Occipital lobe (tissue), 2 donors: ENCODE results near the gene CDC123. TPM values are rescaled to one million over a fixed set of nuclear protein-coding genes. Genes with fewer than 3 reads are reported as not detected.
"Not testable (repeated sequence)": the region's sequence is repeated elsewhere in the genome, so short reads cannot be mapped to it uniquely, and the experiment has no call there.

Source experiments
- DNase-seq: peaks from one replicate; lab custom pipeline; 2025; lab: John Stamatoyannopoulos, UW
- total RNA-seq: library from RNA; depleted of rRNA; stranded (reverse); fragments of >200 nt; gene quantifications from one replicate; pipeline ENCODE4 v1.2.3, GENCODE V29; 2014

The CDC123 gene, protein sequence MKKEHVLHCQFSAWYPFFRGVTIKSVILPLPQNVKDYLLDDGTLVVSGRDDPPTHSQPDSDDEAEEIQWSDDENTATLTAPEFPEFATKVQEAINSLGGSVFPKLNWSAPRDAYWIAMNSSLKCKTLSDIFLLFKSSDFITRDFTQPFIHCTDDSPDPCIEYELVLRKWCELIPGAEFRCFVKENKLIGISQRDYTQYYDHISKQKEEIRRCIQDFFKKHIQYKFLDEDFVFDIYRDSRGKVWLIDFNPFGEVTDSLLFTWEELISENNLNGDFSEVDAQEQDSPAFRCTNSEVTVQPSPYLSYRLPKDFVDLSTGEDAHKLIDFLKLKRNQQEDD
- total RNA-seq = 105 TPM

DNA sequence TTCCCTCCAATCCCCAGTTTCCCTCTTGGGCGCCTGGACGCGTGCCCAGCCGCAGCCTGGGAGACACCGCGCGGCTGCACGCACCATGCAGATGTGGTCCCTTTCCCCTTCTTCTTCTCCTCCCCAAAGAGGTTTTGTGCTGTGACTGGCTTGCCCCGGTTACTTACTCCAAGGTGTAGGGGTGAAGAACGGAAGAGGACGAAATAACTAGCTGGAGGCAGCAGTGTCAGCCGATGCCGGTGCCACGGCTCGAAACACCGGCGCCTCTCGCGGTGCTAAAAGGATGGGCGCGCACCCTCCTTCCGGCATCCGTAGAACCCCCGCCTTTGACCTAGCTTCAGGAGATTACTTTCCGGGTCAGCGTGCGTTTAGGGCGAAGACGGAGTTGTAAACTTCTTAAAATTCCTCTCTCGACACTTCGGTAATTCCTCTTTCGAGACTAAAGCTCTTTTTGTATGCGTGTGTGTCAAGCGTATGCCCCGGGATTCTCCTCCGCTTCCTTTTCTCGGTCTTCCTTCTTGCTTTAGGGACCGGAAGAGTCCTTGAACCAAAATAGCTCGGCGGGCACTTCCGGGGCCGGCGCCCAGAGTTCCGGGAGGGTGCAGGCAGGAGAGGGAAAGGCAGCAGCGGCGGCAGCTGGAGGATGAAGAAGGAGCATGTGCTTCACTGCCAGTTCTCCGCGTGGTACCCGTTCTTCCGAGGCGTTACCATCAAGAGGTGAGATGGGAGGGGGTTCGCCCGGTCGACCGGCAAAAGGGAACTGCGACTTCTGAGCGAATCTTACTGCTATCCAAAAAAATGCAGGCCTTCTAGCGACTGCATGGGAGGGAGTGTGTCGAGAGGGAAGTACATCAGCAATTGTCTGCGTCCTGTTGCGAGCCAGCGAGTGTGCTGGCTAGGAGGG lies at the start of gene CDC123, which contains the start of gene NUDT5:
Gene CDC123, plus strand, starts transcription at position 586 of the 904 bp plus-strand sequence. Its CDS starts 58 bp downstream, at position 644.
Gene NUDT5, minus strand, starts transcription at position 289 of the 904 bp plus-strand sequence. CDS start 9,600 bp downstream, outside the sequence.
- peak; percentile 88 for DNase-seq

DNA sequence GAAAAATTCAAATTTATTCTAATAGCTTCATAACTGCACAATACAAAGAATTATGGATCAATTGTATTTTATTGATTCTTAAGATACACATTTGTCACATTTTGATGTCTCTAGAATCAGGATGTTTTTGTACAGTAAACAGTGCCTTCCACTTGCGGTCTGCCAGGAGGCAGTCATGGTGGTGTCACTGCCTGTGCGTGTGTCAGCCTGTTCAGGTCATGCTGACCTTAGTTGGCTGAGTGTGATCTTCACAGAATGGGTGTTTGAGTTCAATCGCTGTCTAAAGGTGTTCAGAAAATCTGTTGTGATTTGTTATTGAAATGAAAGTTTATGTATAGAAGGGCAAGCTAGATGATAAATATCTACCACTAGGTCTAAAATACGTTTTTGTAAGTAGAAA lies 45.8 kb upstream of the CDC123 start:
- DNase-seq = no peak

DNA sequence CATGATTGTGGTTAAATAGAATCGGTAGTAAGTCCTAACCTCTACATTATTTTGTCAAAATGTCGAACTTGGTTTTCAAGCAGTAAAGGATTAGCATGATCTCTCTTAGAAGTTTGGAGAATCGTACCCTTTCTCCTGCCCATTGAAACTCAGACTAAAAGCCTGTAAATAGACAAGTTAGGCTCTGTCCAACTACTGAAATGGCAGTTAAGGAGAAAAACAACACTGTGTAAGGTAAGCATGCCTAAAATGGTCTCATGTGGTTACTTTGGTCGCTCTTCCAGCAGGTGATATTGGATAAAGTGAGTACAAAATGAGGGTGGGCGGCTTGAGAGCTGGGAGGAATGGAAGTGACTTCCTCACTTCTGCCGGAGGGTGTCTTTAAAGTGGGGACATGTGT lies 41.5 kb upstream of the CDC123 start:
- DNase-seq = no peak

DNA sequence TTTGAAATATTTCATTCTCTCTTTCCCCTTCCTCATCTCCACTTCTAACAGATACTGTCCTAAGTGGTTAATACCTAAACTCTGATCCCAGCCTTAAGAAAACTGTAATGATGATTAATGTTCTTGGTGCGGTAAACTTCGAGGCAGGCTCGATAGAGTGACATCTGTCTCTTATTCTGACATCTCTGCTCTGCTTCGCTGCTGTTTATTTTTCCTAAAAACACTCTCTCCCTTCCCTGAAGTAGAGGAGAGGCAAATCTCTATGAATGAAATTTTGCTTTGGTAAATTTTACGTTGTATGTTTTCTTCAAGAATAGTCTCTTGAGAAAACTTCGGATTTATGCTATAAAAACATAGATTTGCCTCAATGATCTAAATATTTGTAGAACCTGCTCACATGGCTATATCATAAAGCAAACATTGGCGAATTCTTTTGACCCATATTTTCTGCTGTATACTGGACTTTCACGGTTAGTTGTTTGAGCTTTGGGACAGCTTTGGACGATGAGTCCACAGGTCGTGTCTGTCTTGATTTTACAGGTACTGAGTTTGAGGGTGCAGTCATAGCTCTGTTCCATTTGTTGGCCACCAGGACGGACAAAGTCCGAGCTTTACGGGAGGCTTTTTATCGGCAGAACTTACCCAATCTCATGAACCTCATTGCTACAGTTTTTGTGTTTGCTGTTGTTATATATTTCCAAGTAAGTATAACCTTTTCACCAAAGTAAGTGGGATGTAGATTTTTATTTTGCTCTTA lies 39.4 kb upstream of the CDC123 start:
- no peak for DNase-seq

DNA sequence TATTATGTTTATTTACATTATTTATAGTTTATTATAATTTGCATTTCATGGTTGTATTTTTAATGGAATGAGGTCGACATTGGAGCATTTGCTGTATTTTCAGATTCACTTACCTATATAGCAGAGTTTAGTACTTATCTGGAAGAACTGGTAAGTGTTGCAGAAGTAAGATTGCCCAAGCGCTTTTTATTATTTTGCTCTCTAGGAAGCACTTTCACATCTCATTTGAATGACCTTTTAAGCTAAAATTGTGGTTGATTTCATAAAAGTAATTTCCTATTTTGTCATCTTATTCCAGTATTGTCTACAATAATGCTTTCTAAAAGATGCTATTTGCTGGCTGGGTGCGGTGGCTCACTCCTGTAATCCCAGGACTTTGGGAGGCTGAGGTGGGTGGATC lies 37.9 kb upstream of the CDC123 start:
- no peak for DNase-seq

DNA sequence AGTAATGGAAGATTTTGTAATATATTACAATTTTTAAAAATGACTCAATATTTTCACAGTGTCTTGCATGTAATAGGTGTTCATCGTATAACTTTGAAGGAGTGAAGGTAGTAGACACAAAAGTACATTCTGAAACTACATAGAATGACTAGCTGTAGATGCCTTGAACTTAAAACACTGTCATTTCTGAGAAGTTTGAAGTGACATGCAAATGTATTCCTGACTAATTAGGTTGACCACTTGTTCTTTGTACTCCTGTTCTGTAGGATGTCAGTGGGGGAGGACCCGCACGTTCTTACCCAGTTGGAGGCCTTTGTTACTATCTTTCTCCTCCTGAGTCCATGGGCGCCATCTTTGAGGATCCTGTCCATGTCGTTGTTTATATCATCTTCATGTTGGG lies 35.3 kb upstream of the CDC123 start:
- no peak for DNase-seq

DNA sequence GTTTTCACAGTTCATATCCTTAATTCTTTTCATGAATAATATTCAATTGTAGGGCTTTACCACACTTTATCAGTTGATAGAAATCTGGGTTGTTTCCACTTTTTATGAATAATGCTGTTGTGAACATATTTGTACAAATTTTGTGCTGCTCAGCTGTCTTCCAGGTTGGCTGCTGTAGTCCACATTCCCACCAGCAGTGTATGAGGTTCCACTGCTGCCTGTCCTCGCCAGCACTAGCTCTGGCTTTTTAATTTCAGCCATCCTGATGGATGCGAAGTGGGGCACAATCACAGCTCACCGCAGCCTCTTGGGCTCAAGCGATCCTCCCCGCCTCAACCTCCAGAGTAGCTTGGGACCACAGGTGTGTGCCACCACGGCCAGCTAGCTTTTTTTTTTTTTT lies 33.1 kb upstream of the CDC123 start:
- no peak for DNase-seq

DNA sequence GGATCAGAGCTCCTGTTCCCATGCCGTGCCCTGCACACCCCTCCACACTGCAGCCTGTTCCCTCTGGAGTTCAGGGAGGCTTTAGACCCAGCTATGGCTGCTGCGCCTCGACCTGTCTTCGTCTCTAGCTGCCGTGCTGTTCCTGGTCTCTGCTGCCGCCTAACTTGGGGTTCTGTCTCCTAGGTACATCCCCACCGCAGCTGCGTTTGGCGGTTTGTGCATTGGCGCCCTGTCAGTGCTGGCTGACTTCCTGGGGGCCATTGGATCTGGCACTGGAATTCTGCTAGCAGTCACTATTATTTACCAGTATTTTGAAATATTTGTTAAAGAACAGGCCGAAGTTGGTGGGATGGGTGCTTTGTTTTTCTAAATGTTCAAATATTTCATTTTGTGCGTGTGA lies 31.9 kb upstream of the CDC123 start:
- no peak for DNase-seq

DNA sequence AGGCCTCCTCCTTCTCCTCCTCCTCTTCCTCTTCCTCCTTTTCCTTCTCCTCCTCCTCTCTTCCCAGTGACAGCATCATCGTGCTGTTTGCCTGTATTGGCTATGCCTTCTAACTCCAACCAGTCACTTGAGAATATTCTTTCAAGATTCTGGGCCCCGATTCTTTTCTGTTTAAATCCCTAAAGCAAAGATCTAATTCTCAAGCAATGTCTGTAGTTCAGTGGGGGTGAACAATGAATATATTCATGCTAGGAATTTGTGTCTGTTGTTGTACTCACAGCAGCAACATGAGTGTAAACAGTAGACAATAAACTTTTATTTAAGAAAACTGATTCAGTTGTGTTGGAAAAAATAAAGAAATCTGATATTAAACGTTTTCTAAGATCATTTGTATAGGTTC lies 31.0 kb upstream of the CDC123 start:
- no peak for DNase-seq

DNA sequence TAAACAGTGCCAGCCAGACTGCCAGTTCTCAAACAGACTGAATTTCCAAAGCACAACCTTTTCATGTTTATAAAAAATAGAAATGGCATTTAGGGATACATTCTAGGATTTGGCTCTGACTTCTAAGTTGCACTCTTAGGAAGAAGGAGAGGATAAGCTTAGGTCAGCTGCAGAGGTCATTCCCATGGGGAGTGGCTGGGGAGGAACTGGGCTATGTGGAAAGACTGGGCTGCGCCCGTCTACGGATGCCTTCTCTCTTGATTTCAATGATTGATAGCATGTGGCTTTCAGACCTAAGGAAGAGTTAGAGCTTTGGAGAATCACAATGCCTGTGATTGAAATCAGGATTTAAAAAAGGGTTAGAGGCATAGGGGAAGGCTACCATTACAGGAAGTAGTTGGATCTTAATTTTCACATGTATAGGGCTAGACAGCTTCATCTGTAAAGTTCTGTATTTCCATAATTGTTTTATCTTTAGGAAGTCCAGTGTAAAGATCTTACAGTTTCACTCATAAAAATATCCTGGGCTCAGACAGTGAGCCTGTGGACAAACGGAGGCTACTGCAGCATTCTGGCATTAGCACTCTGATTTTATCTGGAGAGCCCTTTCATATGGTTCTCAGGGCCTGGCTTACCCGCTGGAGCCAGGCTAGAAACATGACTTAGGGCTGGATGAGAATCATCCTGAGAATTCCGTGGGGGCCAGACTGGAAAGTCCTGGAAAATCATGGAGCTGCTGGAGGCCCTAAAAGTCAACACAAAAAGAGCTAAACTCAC lies 29.8 kb upstream of the CDC123 start:
- DNase-seq = no peak

DNA sequence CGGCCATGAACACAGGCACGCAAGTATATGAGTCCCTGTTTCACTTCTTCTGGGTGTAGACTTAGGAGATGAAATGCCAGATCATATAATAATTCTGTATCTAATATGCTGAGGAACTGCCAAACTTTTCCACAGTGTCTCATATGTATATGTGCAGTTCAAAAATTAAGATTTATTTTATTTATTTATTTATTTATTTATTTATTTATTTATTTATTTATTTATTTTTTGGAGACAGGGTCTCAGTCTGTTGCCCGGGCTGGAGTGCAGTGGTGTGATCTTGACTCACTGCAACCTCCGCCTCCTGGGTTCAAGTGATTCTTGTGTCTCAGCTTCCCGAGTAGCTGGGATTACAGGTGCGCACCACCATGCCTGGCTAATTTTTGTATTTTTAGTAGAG lies 24.5 kb upstream of the CDC123 start:
- DNase-seq = not testable (repeated sequence)

DNA sequence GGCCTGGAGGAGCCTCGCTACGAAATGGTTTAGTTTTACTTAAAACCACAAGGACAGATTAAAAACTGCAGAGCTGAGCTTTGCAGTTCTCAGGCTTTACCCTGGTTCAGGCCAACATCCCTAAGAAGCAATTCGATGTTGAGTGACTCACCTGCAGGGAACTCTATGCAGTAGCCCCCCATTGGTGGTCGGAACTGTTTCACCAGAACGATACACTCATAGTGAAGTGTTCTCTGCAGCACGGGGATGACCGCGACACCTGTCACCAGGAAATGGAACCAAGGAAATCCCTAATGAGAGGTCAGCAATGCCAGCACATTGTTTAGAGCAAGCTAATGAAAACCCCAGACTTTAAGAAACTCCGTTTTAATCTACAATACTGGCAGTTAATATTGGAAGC lies 18.3 kb upstream of the CDC123 start:
- no peak for DNase-seq

DNA sequence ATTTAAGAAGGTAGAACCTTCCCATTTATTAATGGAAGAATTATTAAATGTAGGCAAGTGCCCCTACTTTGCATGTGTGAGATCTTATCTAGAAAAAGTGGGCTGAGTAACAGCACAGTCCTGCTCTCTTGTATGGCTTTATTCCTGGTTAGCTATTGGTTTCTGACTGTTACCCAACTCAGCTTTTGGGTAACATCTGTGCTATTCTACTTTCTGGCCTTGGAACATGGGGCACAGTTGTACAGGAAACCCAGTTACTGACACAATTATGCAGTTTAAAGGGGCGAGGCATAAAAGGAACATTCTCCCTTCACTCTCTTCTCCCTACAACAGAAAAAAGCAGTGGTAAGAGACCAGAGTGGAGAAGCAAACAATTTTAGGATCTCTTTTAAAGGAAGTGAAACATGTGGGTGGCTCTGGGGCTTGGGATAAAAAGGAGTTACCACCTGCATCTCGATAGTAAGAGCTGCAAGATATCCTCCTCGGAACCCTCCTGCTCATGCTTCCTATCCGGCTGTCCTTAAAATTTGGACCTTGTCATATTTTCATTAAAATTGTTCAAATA lies 16.3 kb upstream of the CDC123 start:
- DNase-seq = no peak

DNA sequence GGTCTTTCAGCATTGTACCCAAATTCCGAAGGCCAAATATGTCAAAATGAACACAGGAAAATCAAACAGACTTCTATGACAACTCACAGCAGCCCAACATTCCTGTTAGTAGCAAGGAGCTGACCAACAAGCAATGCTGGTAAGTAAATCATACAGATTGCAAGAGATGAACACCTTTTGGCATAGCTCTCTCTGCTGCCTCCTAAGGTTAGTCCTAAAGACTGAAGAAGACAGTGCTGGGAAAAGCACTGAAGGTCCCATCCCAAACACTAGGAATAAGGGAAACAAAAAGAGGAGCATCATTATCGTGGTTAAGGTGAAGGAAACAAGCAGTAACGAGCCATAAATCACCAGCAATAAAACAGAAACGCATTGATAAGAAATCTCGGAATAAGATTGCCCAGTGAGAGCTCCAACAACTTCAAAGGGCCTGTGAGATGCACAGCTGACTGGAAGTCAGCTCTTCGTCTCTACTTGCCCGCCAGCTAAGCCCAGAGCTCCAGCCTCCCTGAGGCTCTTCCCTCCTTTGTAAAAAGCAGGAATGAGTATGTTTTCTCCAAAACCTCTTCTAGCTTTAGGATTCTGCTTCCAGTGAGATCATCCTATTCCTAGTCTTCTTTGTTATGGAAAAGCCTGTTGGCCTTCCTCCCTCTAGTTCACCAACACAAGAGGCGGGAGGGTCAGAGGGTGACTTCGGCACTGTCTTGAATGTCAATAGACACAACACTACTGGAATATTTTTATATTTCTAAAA lies 15.6 kb upstream of the CDC123 start:
- no peak for DNase-seq

DNA sequence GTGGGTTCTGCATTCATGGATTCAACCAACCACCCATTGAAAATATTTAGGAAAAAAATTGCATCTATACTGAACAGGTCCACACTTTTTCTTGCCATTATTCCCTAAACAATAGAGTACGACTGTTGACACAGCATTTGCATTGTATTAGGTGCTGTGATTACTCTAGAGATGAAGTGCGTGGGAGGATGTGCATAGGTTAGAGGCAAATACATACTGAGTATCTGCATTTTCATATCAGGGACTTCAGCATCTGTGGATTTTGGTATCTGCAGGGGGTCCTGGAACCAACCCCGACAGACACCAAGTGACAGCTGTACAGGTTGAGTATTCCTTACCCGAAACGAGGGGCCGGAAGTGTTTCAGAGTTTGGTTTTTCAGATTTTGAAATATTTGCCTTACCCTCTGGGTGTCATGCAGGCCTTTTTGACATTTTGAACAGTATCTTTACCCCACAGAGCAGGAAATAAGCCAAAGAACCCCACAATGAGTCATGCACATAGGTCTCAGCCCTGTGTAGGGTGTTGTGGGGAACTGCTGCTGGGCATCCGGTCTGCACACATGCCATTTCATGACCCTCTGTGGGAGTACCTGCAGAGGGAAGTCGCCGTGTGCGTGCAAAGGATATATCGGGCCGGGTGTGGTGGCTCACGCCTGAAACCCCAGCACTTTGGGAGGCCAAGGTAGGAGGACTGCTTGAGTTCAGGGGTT lies 14.8 kb upstream of the CDC123 start:
- DNase-seq = no peak

DNA sequence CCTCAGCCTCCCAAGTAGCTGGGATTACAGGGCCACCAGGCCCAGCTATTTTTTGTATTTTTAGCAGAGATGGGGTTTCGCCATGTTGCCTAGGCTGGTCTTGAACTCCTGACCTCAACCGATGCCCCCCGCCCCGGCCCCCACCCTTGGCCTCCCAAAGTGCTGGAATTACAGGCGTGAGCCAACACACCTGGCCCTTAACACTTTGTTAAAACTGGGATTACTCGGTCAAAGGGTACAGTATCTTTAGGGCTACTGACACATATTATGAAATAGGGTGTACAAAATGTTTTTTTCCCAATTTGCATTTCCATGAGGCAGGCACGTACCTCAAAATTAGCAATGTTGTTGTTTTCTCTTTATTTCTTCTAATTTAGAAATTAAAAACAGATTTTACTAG lies 11.8 kb upstream of the CDC123 start:
- no peak for DNase-seq

DNA sequence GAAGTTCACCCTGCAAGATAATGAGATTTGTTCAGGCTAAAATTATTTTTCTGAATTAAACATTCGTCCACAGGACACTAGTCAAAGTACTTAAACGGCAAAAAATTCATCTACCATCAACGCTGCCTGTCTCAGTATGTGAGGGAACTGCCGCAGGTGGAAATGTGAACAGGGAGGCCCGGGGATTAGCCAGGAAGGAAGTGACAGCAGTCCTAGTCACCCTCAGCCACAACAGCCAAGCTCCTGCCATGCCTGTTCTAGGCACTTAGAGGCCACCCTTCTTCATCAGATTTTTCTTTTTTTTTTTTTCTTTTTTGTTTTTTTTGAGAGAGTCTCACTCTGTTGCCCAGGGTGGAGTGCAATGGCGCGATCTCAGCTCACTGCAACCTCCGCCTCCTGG lies 9.7 kb upstream of the CDC123 start:
- DNase-seq = no peak

DNA sequence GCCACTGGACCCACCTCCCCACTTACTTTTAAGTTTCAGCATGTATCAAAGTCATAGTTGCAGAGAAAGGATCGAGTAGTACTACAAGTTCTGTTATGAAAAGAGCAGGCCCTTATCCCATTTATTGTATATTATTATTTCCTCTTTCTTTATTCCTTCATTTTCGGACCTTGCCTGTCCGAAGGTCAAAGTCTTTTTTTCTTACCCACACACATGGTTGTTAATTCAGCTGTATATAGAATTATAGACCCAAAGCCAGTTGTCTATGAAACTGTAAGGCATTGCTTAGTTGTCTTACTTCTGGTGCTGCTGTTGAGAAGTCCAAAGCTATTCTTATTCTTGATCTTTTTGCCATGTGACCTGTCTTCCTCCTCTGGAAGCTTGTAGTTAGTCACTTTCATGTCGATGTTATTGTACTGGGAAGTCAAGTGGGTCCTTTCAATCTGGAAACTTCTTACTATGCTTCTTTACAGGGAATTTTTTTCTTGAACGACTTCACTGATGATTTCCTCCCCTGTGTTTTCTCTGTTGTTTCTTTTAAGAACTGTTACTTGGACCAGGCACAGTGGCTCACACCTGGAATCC lies 8.6 kb upstream of the CDC123 start:
- DNase-seq = no peak

DNA sequence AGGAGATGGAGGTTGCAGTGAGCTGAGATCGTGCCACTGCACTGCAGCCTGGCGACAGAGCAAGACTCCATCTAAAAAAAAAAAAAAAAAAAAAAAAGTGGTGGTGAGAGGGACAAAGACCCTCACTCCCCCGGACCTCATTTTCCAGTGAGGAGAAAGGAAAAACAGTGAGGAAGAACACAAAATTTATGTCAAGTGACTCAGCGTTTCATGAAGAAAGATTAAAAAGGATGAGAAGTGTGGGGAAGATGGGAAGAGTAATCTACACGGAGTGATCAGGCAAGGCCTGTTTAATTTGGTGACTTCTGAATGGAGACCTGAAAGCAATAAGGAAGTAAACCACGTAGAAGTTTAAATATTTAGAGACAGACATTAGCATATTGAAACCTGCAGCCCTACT lies 7.3 kb upstream of the CDC123 start:
- no peak for DNase-seq
